SK-N-MC (cell line): ENCODE data around the gene PPIP5K2.
"Not testable (repeated sequence)": the region's sequence is repeated elsewhere in the genome, so short reads cannot be mapped to it uniquely, and the experiment has no call there.

Experiments
- DNase-seq: peaks from one replicate; pipeline ENCODE4 v3.0.0-alpha.2; 2011; ENCODE audit warnings: low read depth, low spot score
- H3K27ac ChIP-seq: fragments of 200-600 bp; sonication (generic); 2 replicates; pipeline ENCODE4 v1.5.1; 2016; ENCODE audit warnings: mixed run types
- H3K36me3 ChIP-seq: fragments of 200-600 bp; sonication (generic); 2 replicates; pipeline ENCODE4 v1.6.1; 2017; ENCODE audit warnings: antibody characterized with exemption, low read length, mixed read lengths; ENCODE audit not compliant: insufficient read depth
- H3K4me3 ChIP-seq: fragments of 200-600 bp; sonication (generic); 2 replicates; pipeline ENCODE4 v1.5.1; 2016
- H3K9ac ChIP-seq: fragments of 200-600 bp; sonication (generic); 2 replicates; pipeline ENCODE4 v1.8.0; 2017; ENCODE audit warnings: mixed run types, mixed read lengths; ENCODE audit not compliant: insufficient read length
- H3K9me3 ChIP-seq: fragments of 200-600 bp; sonication (generic); 2 replicates; pipeline ENCODE4 v1.6.1; 2017; ENCODE audit warnings: low read depth, mild to moderate bottlenecking, antibody characterized with exemption, low read length, moderate library complexity, mixed read lengths
- EZH2 ChIP-seq: fragments of 200-600 bp; sonication (generic); IDR thresholded peaks from one replicate; pipeline ENCODE4 v1.6.1; 2017; ENCODE audit warnings: antibody characterized with exemption
- FOXP2 ChIP-seq: optimal IDR thresholded peaks from 2 replicates; pipeline ENCODE3; 2011; ENCODE audit warnings: mild to moderate bottlenecking, moderate library complexity; ENCODE audit not compliant: insufficient read depth; ENCODE audit errors: extremely low read length, control extremely low read depth
- POLR2AphosphoS5 ChIP-seq: IDR thresholded peaks from 2 replicates; pipeline ENCODE4 v1.6.1; 2012; ENCODE audit warnings: mild to moderate bottlenecking, low read depth, low read length, borderline replicate concordance

Gene PPIP5K2

GRCh38 chr5:103132684-103133083, 12.6 kb downstream of the PPIP5K2 start:
- no peak overlapping the region for H3K9ac ChIP-seq
- H3K36me3 ChIP-seq, result peaks cover 13% of the 10 kb centered on the region
- DNase-seq, result no peak
- H3K4me3 ChIP-seq, result no peak overlapping the region
- no peaks in the 10 kb centered on the region for H3K9me3 ChIP-seq
- H3K27ac ChIP-seq, result no peak overlapping the region
- no peak for TF ChIP-seq EZH2
- no peak for TF ChIP-seq FOXP2
- no peak for TF ChIP-seq POLR2AphosphoS5

GRCh38 chr5:103133231-103133630, 13.1 kb downstream of the PPIP5K2 start:
- Histone ChIP-seq H3K9me3 (no peaks in the 10 kb centered on the region), H3K27ac (no peak overlapping the region), H3K9ac (no peak overlapping the region), H3K36me3 (peaks cover 13% of the 10 kb centered on the region), H3K4me3 (no peak overlapping the region)
- TF ChIP-seq POLR2AphosphoS5 (no peak), FOXP2 (no peak)
- DNase-seq, result no peak

- TF ChIP-seq POLR2AphosphoS5 (no peak), EZH2 (no peak), FOXP2 (no peak)
- H3K9ac ChIP-seq, result no peak overlapping the region
- peaks cover 9% of the 10 kb centered on the region; the same call in 1 of the 2 replicates for H3K36me3 ChIP-seq
- H3K9me3 ChIP-seq, result no peaks in the 10 kb centered on the region
- H3K27ac ChIP-seq, result no peak overlapping the region
- DNase-seq, result no peak
- H3K4me3 ChIP-seq, result no peak overlapping the region
These were observed 15.4 kb downstream of the PPIP5K2 start for GRCh38 chr5:103135461-103135860.

- TF ChIP-seq EZH2 (no peak), FOXP2 (no peak), POLR2AphosphoS5 (no peak)
- no peak overlapping the region for H3K4me3 ChIP-seq
- H3K9me3 ChIP-seq, result no peaks in the 10 kb centered on the region
- peaks cover 8% of the 10 kb centered on the region; the same call in 1 of the 2 replicates for H3K36me3 ChIP-seq
- no peak for DNase-seq
- no peak overlapping the region for H3K27ac ChIP-seq
- H3K9ac ChIP-seq, result no peak overlapping the region
These were observed 18.1 kb downstream of the PPIP5K2 start for GRCh38 chr5:103138202-103138690.

- H3K4me3 ChIP-seq, result no peak overlapping the region
- TF ChIP-seq POLR2AphosphoS5 (no peak), EZH2 (no peak)
- no peak overlapping the region for H3K9ac ChIP-seq
- no peak for DNase-seq
- H3K9me3 ChIP-seq, result no peaks in the 10 kb centered on the region
- H3K36me3 ChIP-seq, result peaks cover 8% of the 10 kb centered on the region; the same call in 1 of the 2 replicates
- H3K27ac ChIP-seq, result no peak overlapping the region
These were observed 19.3 kb downstream of the PPIP5K2 start for GRCh38 chr5:103139264-103139865.

- H3K27ac ChIP-seq, H3K9me3 ChIP-seq, H3K9ac ChIP-seq, H3K36me3 ChIP-seq, H3K4me3 ChIP-seq, DNase-seq: not testable (repeated sequence)
These were observed 22.0 kb downstream of the PPIP5K2 start for GRCh38 chr5:103142132-103142531.

GRCh38 chr5:103145196-103145595, 25.1 kb downstream of the PPIP5K2 start:
- Histone ChIP-seq H3K9me3 (no peaks in the 10 kb centered on the region), H3K4me3 (no peak overlapping the region), H3K36me3 (no peaks in the 10 kb centered on the region; the same call in 1 of the 2 replicates), H3K27ac (no peak overlapping the region), H3K9ac (no peak overlapping the region)
- no peak for TF ChIP-seq EZH2
- TF ChIP-seq FOXP2, result no peak
- no peak for TF ChIP-seq POLR2AphosphoS5
- DNase-seq, result no peak

- Histone ChIP-seq H3K36me3 (peaks cover 11% of the 10 kb centered on the region; the same call in 1 of the 2 replicates), H3K9ac (no peak overlapping the region), H3K27ac (no peak overlapping the region), H3K4me3 (no peak overlapping the region), H3K9me3 (no peaks in the 10 kb centered on the region)
- DNase-seq, result no peak
- TF ChIP-seq FOXP2, result no peak
- TF ChIP-seq EZH2, result no peak
- TF ChIP-seq POLR2AphosphoS5, result no peak
These were observed 28.1 kb downstream of the PPIP5K2 start for GRCh38 chr5:103148213-103148612.

GRCh38 chr5:103151156-103151555, 31.1 kb downstream of the PPIP5K2 start:
- Histone ChIP-seq H3K36me3 (peaks cover 23% of the 10 kb centered on the region; the same call in 1 of the 2 replicates), H3K9me3 (no peaks in the 10 kb centered on the region), H3K27ac (no peak overlapping the region), H3K9ac (no peak overlapping the region), H3K4me3 (no peak overlapping the region)
- TF ChIP-seq POLR2AphosphoS5 (no peak), FOXP2 (no peak), EZH2 (no peak)
- DNase-seq, result no peak
